Kidney epithelial cell (primary cell): ENCODE results near the gene TADA3. TPM values are rescaled to one million over a fixed set of nuclear protein-coding genes. Genes with fewer than 3 reads are reported as not detected.
"Not testable (repeated sequence)": the region's sequence is repeated elsewhere in the genome, so short reads cannot be mapped to it uniquely, and the experiment has no call there.

ENCODE experiments used
- DNase-seq: peaks from one replicate; pipeline ENCODE4 v3.0.0-alpha.2; 2010; ENCODE audit warnings: low read depth
- H3K27me3 ChIP-seq: 2 replicates; pipeline ENCODE4 v1.6.0; 2011; ENCODE audit warnings: low read length; ENCODE audit not compliant: control insufficient read depth, insufficient read depth
- H3K36me3 ChIP-seq: 2 replicates; pipeline ENCODE4 v1.5.1; 2011; ENCODE audit warnings: low read length; ENCODE audit not compliant: control insufficient read depth, insufficient read depth
- H3K4me3 ChIP-seq: 2 replicates; pipeline ENCODE4 v1.5.1; 2011; ENCODE audit warnings: low read depth, mild to moderate bottlenecking, control low read depth, low read length
- CTCF ChIP-seq: IDR thresholded peaks from 2 replicates; pipeline ENCODE4 v1.5.1; 2011; ENCODE audit warnings: mild to moderate bottlenecking, moderate library complexity, low read length, control low read depth, inconsistent platforms; ENCODE audit not compliant: insufficient read depth, poor library complexity, severe bottlenecking
- total RNA-seq: library from RNA; depleted of rRNA; stranded (reverse); fragments of >200 nt; gene quantifications from 2 replicates; pipeline ENCODE4 v1.2.3, GENCODE V29; 2015

Gene TADA3
- total RNA-seq, 1 donor from 2014 or later: 105 TPM

- no peak for DNase-seq
- Histone ChIP-seq H3K4me3 (no peak overlapping the region), H3K27me3 (no peaks in the 10 kb centered on the region), H3K36me3 (peaks cover 2% of the 10 kb centered on the region)
- TF ChIP-seq CTCF: no peak
These were observed 15.2 kb downstream of the TADA3 start for GRCh38 chr3:9776896-9777693.

- H3K4me3 ChIP-seq, DNase-seq, H3K36me3 ChIP-seq, H3K27me3 ChIP-seq: not testable (repeated sequence)
These were observed 21.3 kb downstream of the TADA3 start for GRCh38 chr3:9771007-9771406.

GRCh38 chr3:9770276-9770812, 21.9 kb downstream of the TADA3 start:
- no peak for DNase-seq
- Histone ChIP-seq H3K36me3 (no peaks in the 10 kb centered on the region), H3K27me3 (no peaks in the 10 kb centered on the region), H3K4me3 (peak overlapping the region; percentile 64)
- no peak for TF ChIP-seq CTCF

- DNase-seq: no peak
- H3K27me3 ChIP-seq: no peaks in the 10 kb centered on the region
- no peak for TF ChIP-seq CTCF
- H3K36me3 ChIP-seq: no peaks in the 10 kb centered on the region
- H3K4me3 ChIP-seq: peak within 1 kb of the TSS; percentile 64
These were observed 22.6 kb downstream of the TADA3 start, which contains the start of gene CAMK1 for GRCh38 chr3:9769426-9770275. CAMK1 (minus strand) TSS chr3:9769947; CDS start chr3:9767749, 2,198 bp downstream.

- H3K27me3 ChIP-seq: no peaks in the 10 kb centered on the region
- no peaks in the 10 kb centered on the region for H3K36me3 ChIP-seq
- no peak for DNase-seq
- TF ChIP-seq CTCF: no peak
- peak overlapping the region; percentile 64 for H3K4me3 ChIP-seq
These were observed 23.3 kb downstream of the TADA3 start for GRCh38 chr3:9769012-9769411.

- Histone ChIP-seq H3K36me3 (no peaks in the 10 kb centered on the region), H3K27me3 (no peaks in the 10 kb centered on the region), H3K4me3 (no peak overlapping the region)
- no peak for DNase-seq
- no peak for TF ChIP-seq CTCF
These were observed 24.0 kb downstream of the TADA3 start for GRCh38 chr3:9768141-9768775.
